Neuronal stem cell (in vitro differentiated cells): ENCODE results near the gene C12orf57.

ENCODE experiments used
- DNase-seq: peaks from one replicate; pipeline ENCODE4 v3.0.0-alpha.2; 2013; ENCODE audit warnings: low spot score
- H2AFZ ChIP-seq: one replicate; pipeline ENCODE4 v1.6.1; 2013; ENCODE audit warnings: mild to moderate bottlenecking, low read length, inconsistent platforms
- H2AK5ac ChIP-seq: 2 replicates; pipeline ENCODE4 v1.6.1; 2013; ENCODE audit warnings: low read depth, mild to moderate bottlenecking, inconsistent platforms, low read length, moderate library complexity, mixed read lengths
- H2BK120ac ChIP-seq: 2 replicates; pipeline ENCODE4 v1.6.1; 2013; ENCODE audit warnings: low read depth, mild to moderate bottlenecking, inconsistent platforms, low read length, moderate library complexity, mixed read lengths
- H2BK12ac ChIP-seq: one replicate; pipeline ENCODE4 v1.6.1; 2013; ENCODE audit warnings: low read length, inconsistent platforms
- H2BK15ac ChIP-seq: 2 replicates; pipeline ENCODE4 v1.6.1; 2013; ENCODE audit warnings: mild to moderate bottlenecking, low read length, inconsistent platforms, mixed read lengths
- H2BK5ac ChIP-seq: one replicate; pipeline ENCODE4 v1.6.1; 2013; ENCODE audit warnings: inconsistent platforms, mild to moderate bottlenecking, low read length, moderate library complexity
- H3K14ac ChIP-seq: one replicate; pipeline ENCODE4 v1.6.1; 2013; ENCODE audit warnings: low read length, inconsistent platforms
- H3K18ac ChIP-seq: 2 replicates; pipeline ENCODE4 v1.6.1; 2013; ENCODE audit warnings: low read length, inconsistent platforms
- H3K23ac ChIP-seq: 2 replicates; pipeline ENCODE4 v1.6.1; 2013; ENCODE audit warnings: low read depth, mild to moderate bottlenecking, mixed read lengths, low read length, inconsistent platforms; ENCODE audit not compliant: poor library complexity
- H3K27ac ChIP-seq: replicated peaks from 3 replicates; pipeline ENCODE4 v1.5.1; 2013; ENCODE audit warnings: low read length, inconsistent platforms
- H3K27me3 ChIP-seq, 3 experiments: 2 replicates each; pipeline ENCODE4 v1.6.1; 2013; ENCODE audit warnings: low read length in 3 of 3, mild to moderate bottlenecking in 2 of 3, inconsistent platforms in 1 of 3, low read depth in 1 of 3, mixed read lengths in 1 of 3, moderate library complexity in 1 of 3; ENCODE audit not compliant: control insufficient read depth in 3 of 3, insufficient read depth in 3 of 3
- H3K36me3 ChIP-seq, 2 donors: replicated peaks in 1 of 2; 2 replicates each; pipeline ENCODE4 v1.6.1; 2013; ENCODE audit warnings: low read length in 2 of 2; ENCODE audit not compliant: control insufficient read depth in 2 of 2, insufficient read depth in 2 of 2
- H3K4ac ChIP-seq: 2 replicates; pipeline ENCODE4 v1.6.1; 2013; ENCODE audit warnings: inconsistent platforms, mild to moderate bottlenecking, low read length, moderate library complexity
- H3K4me1 ChIP-seq, 2 donors: 1 replicate in 1 of 2; 2 replicates in 1 of 2; pipeline ENCODE4 v1.6.1; 2013; ENCODE audit warnings: low read length in 2 of 2, low read depth in 1 of 2; ENCODE audit not compliant: control insufficient read depth in 2 of 2, insufficient read depth in 1 of 2
- H3K4me2 ChIP-seq: one replicate; pipeline ENCODE4 v1.6.1; 2013; ENCODE audit warnings: mild to moderate bottlenecking, low read length, inconsistent platforms; ENCODE audit not compliant: insufficient read depth, poor library complexity, severe bottlenecking
- H3K4me3 ChIP-seq, 2 donors: 2 replicates each; pipeline ENCODE4 v1.5.1; 2013; ENCODE audit warnings: low read length in 2 of 2, mild to moderate bottlenecking in 2 of 2, inconsistent platforms in 1 of 2, moderate library complexity in 1 of 2
- H3K79me1 ChIP-seq: one replicate; pipeline ENCODE4 v1.6.1; 2013; ENCODE audit warnings: low read depth, mild to moderate bottlenecking, inconsistent platforms, low read length, moderate library complexity
- H3K9ac ChIP-seq: one replicate; pipeline ENCODE4 v1.6.1; 2013; ENCODE audit warnings: mild to moderate bottlenecking, low read depth, low read length, inconsistent platforms; ENCODE audit not compliant: poor library complexity
- H3K9me3 ChIP-seq, 2 donors: replicated peaks in 1 of 2; 2 replicates each; pipeline versions ENCODE3 to v1.6.1; 2013; ENCODE audit warnings: low read length in 2 of 2, mild to moderate bottlenecking in 2 of 2, inconsistent platforms in 1 of 2, low read depth in 1 of 2, mixed read lengths in 1 of 2, moderate library complexity in 1 of 2; ENCODE audit not compliant: control insufficient read depth in 2 of 2, insufficient read depth in 1 of 2
- H4K8ac ChIP-seq: one replicate; pipeline ENCODE4 v1.6.1; 2013; ENCODE audit warnings: low read depth, mild to moderate bottlenecking, inconsistent platforms, low read length, moderate library complexity
- H4K91ac ChIP-seq: one replicate; pipeline ENCODE4 v1.6.1; 2013; ENCODE audit warnings: low read length, low read depth, mild to moderate bottlenecking, inconsistent platforms; ENCODE audit not compliant: poor library complexity
- WGBS, 2 donors: extraction: QIAGEN DNeasy Blood & Tissue Kit; methylation state at CpG; one replicate each; pipeline ENCODE4 v1.1.7; 2013; ENCODE audit warnings: missing lambda C conversion rate in 2 of 2, mixed read lengths in 1 of 2; ENCODE audit not compliant: insufficient read length in 2 of 2, insufficient replicate concordance in 1 of 2; ENCODE audit errors: extremely low coverage in 2 of 2; 5-methylcytosine and 5-hydroxymethylcytosine counted together

C12orf57 gene

DNA sequence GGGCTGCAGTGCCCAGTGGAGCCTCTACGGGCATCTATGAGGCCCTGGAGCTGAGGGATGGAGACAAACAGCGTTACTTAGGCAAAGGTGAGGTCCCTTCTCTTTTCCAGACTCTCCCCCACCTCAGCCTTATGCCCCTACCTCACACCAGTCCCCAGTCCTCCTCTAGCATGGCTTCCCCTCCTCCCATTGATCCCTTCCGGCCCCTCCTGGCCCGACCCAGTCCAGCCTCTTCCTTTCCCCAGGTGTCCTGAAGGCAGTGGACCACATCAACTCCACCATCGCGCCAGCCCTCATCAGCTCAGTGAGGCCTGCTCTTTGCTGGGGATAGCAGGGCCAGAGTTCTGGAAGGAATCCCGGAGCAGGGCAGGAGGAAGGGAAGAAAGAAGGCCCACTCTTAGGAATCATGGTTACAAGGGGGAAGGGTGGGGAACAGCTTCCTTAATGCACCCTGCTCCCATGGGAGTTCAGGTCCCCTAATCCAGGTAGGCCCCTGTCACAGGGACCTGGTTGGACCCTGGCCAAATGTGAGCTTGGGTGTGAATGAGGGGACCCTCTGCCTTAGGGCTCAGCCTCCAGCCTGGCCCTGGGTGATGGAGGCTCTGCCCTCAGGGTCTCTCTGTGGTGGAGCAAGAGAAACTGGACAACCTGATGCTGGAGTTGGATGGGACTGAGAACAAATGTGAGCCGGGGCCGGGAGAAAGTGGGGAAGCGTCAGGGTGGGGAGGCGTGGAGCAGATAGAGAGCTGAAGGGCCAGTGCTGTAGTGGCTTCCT, 27.2 kb upstream of the C12orf57 start:
- Histone ChIP-seq H4K8ac (no peak overlapping the region), H2AFZ (no peak overlapping the region), H2AK5ac (no peak overlapping the region), H3K4me2 (no peak overlapping the region), H3K18ac (no peak overlapping the region), H2BK12ac (no peak overlapping the region), H3K23ac (no peak overlapping the region), H3K27ac (no peak overlapping the region), H2BK5ac (no peak overlapping the region), H3K9ac (peak overlapping the region; percentile 47), H3K4me3 (no peak overlapping the region), H4K91ac (no peak overlapping the region), H3K4ac (no peak overlapping the region), H3K79me1 (peaks cover 13% of the 10 kb centered on the region), H2BK120ac (no peak overlapping the region), H3K9me3 (no peaks in the 10 kb centered on the region), H3K14ac (no peak overlapping the region), H3K36me3 (peaks cover 22 to 33% of the 10 kb centered on the region in 2 donors), H2BK15ac (peak overlapping the region; percentile 20), H3K27me3 (peaks cover 0 to 3% (median 0%) of the 10 kb centered on the region in 3 experiments), H3K4me1 (peaks cover 10 to 19% of the 10 kb centered on the region in 2 donors)
- no CpG with 5 or more reads among the region's 11 CpGs for WGBS, 2 donors
- no peak for DNase-seq

DNA sequence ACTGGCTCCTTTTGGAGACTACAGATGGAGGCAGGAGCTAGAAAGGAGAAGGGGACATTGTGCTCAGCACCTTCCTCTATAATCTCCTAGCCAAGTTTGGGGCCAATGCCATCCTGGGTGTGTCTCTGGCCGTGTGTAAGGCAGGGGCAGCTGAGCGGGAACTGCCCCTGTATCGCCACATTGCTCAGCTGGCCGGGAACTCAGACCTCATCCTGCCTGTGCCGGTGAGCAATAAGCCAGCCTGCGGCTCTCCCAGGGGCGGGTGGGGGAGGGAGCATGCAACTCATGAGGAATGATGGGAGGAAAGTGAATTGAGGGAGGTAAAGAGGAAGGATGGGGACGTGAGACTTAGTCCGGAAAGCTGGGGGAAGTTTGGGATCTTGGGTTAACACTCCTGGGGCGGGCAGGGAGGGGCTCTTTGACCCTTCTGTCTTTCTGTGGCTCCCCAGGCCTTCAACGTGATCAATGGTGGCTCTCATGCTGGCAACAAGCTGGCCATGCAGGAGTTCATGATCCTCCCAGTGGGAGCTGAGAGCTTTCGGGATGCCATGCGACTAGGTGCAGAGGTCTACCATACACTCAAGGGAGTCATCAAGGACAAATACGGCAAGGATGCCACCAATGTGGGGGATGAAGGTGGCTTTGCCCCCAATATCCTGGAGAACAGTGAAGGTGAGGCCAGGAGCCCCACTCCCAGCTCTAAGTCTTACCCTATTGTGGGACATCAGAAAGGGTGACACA, 26.2 kb upstream of the C12orf57 start:
- H3K36me3 ChIP-seq = peaks cover 32 to 40% of the 10 kb centered on the region in 2 donors
- H3K4me3 ChIP-seq = no peak overlapping the region
- no peak overlapping the region for H3K9ac ChIP-seq
- no peaks in the 10 kb centered on the region for H3K9me3 ChIP-seq
- no peak for DNase-seq
- H3K23ac ChIP-seq = no peak overlapping the region
- no peak overlapping the region for H3K18ac ChIP-seq
- no CpG with 5 or more reads among the region's 14 CpGs for WGBS, 2 donors
- H3K4me1 ChIP-seq = peaks cover 10 to 18% of the 10 kb centered on the region in 2 donors
- H2BK15ac ChIP-seq = no peak overlapping the region
- H3K79me1 ChIP-seq = peaks cover 13% of the 10 kb centered on the region
- no peak overlapping the region for H3K4me2 ChIP-seq
- no peak overlapping the region for H3K4ac ChIP-seq
- no peak overlapping the region for H2BK12ac ChIP-seq
- peaks cover 0 to 3% (median 0%) of the 10 kb centered on the region in 3 experiments for H3K27me3 ChIP-seq
- H2AFZ ChIP-seq = no peak overlapping the region
- H3K14ac ChIP-seq = no peak overlapping the region
- H2BK120ac ChIP-seq = no peak overlapping the region
- no peak overlapping the region for H2AK5ac ChIP-seq
- no peak overlapping the region for H3K27ac ChIP-seq
- H4K8ac ChIP-seq = no peak overlapping the region
- H4K91ac ChIP-seq = no peak overlapping the region
- no peak overlapping the region for H2BK5ac ChIP-seq

DNA sequence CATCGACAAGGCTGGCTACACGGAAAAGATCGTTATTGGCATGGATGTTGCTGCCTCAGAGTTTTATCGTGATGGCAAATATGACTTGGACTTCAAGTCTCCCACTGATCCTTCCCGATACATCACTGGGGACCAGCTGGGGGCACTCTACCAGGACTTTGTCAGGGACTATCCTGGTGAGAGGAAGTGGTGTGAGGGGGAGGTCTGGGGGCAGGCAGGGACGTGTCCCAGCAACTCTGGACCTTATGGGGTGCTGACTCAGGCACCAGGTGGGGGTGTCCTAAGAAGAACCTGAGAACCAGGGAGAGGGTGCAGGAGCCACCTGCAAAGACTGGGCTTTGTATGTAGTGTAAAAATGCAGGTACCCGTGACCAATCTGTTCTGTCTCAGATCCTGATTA, 24.2 kb upstream of the C12orf57 start:
- WGBS, 2 donors = no CpG with 5 or more reads among the region's 7 CpGs
- no peak overlapping the region for H3K4ac ChIP-seq
- H3K9me3 ChIP-seq = no peaks in the 10 kb centered on the region
- H3K27ac ChIP-seq = no peak overlapping the region
- no peak overlapping the region for H2BK120ac ChIP-seq
- no peak overlapping the region for H2BK5ac ChIP-seq
- H2BK15ac ChIP-seq = no peak overlapping the region
- H3K4me1 ChIP-seq = peaks cover 12 to 22% of the 10 kb centered on the region in 2 donors
- H2AK5ac ChIP-seq = no peak overlapping the region
- H3K9ac ChIP-seq = no peak overlapping the region
- H2AFZ ChIP-seq = no peak overlapping the region
- H2BK12ac ChIP-seq = no peak overlapping the region
- H3K23ac ChIP-seq = no peak overlapping the region
- H4K91ac ChIP-seq = no peak overlapping the region
- DNase-seq = no peak
- no peak overlapping the region for H3K18ac ChIP-seq
- H3K79me1 ChIP-seq = peaks cover 7% of the 10 kb centered on the region
- no peak overlapping the region for H3K4me2 ChIP-seq
- H3K14ac ChIP-seq = no peak overlapping the region
- H3K4me3 ChIP-seq = no peak overlapping the region
- no peaks in the 10 kb centered on the region for H3K27me3 ChIP-seq
- peaks cover 41 to 43% of the 10 kb centered on the region in 2 donors for H3K36me3 ChIP-seq
- H4K8ac ChIP-seq = no peak overlapping the region

DNA sequence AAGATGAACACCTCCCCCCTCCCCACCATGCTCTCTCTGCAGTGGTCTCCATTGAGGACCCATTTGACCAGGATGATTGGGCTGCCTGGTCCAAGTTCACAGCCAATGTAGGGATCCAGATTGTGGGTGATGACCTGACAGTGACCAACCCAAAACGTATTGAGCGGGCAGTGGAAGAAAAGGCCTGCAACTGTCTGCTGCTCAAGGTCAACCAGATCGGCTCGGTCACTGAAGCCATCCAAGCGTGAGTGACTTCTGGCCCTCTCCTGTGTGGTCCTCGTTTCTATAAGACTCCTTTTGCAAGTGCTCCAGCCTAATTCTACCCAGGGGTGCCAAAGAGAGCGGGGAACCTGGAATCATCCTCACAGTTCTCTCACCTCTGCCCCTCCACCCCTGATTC, 22.3 kb upstream of the C12orf57 start:
- H3K18ac ChIP-seq = no peak overlapping the region
- no peak overlapping the region for H2AFZ ChIP-seq
- H2BK12ac ChIP-seq = no peak overlapping the region
- H4K8ac ChIP-seq = no peak overlapping the region
- H2BK5ac ChIP-seq = no peak overlapping the region
- no peak overlapping the region for H2BK120ac ChIP-seq
- H3K4me2 ChIP-seq = no peak overlapping the region
- DNase-seq = no peak
- H3K9ac ChIP-seq = no peak overlapping the region
- no peaks in the 10 kb centered on the region for H3K9me3 ChIP-seq
- WGBS, 2 donors = no CpG with 5 or more reads among the region's 7 CpGs
- H3K23ac ChIP-seq = no peak overlapping the region
- H3K27ac ChIP-seq = no peak overlapping the region
- no peak overlapping the region for H4K91ac ChIP-seq
- no peak overlapping the region for H2BK15ac ChIP-seq
- H3K36me3 ChIP-seq = peaks cover 39 to 41% of the 10 kb centered on the region in 2 donors
- H3K4me1 ChIP-seq = peaks cover 15 to 33% of the 10 kb centered on the region in 2 donors
- no peaks in the 10 kb centered on the region for H3K27me3 ChIP-seq
- H2AK5ac ChIP-seq = no peak overlapping the region
- H3K79me1 ChIP-seq = no peaks in the 10 kb centered on the region
- H3K4ac ChIP-seq = no peak overlapping the region
- H3K14ac ChIP-seq = no peak overlapping the region
- no peak overlapping the region for H3K4me3 ChIP-seq
